ENCODE results near the gene AGL.
"Not testable (repeated sequence)": the region's sequence is repeated elsewhere in the genome, so short reads cannot be mapped to it uniquely, and the experiment has no call there.

Gene AGL

DNA sequence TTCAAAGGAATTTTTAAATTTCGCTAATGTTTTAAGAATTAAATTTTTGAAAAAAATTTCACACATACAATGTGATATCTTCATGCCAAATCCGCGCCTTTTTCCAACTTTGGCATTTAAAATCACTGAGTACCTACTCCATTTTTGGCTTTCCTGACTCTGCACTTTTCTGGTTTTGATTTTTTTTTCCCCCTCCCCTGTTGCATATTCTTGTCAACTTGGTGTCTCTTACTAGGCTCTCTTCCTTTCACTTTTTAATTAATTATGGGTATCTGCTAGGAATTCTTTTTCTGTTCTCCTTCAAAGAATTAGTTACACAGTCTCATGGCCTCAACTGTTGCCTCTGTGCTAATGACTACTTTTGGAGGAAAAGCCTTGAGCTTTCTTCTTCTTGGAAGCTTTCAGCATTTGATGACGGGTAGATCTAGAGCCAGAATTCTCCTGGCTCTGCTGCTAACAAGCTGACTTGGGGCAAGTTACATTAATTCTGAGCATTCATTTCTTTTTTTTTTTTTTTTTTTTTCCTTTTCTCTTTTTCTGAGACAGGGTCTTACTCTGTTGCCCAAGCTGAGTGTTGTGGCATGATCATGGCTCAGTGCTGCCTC is 1.8 kb downstream of the AGL start:
- no peak overlapping the region for H3K4me3 ChIP-seq (replicated peaks; ENCODE audit: low read depth, low read length)
- TF ChIP-seq, protein P1, sequence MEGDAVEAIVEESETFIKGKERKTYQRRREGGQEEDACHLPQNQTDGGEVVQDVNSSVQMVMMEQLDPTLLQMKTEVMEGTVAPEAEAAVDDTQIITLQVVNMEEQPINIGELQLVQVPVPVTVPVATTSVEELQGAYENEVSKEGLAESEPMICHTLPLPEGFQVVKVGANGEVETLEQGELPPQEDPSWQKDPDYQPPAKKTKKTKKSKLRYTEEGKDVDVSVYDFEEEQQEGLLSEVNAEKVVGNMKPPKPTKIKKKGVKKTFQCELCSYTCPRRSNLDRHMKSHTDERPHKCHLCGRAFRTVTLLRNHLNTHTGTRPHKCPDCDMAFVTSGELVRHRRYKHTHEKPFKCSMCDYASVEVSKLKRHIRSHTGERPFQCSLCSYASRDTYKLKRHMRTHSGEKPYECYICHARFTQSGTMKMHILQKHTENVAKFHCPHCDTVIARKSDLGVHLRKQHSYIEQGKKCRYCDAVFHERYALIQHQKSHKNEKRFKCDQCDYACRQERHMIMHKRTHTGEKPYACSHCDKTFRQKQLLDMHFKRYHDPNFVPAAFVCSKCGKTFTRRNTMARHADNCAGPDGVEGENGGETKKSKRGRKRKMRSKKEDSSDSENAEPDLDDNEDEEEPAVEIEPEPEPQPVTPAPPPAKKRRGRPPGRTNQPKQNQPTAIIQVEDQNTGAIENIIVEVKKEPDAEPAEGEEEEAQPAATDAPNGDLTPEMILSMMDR (IDR thresholded peaks at IDR 0.05; ENCODE audit: low read length, missing control alignments): no peak
- DNase-seq (ENCODE audit: low read depth): no peak

DNA sequence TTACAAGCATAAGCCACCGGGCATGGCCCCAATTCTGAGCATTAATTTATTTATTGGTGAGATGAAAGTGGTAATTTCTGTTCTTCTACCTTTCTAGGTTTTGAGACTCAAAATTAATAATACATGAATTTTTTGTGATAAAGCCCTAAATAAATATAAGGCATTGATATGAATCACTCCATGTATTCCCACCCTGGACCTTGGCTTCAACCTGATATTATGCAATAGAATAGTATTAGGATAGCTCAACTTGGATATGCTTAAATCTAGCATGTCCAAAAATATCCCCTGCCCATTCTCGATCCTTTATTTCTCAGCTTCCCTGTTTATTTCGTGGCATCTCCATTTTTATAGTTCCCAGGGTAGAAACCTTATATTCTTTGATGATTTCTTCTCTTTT is 2.5 kb downstream of the AGL start:
- TF ChIP-seq, protein P1 (IDR thresholded peaks at IDR 0.05; ENCODE audit: low read length, missing control alignments): no peak
- peak; percentile 22 for DNase-seq (ENCODE audit: low read depth)
- H3K4me3 ChIP-seq (replicated peaks; ENCODE audit: low read depth, low read length): no peak overlapping the region

DNA sequence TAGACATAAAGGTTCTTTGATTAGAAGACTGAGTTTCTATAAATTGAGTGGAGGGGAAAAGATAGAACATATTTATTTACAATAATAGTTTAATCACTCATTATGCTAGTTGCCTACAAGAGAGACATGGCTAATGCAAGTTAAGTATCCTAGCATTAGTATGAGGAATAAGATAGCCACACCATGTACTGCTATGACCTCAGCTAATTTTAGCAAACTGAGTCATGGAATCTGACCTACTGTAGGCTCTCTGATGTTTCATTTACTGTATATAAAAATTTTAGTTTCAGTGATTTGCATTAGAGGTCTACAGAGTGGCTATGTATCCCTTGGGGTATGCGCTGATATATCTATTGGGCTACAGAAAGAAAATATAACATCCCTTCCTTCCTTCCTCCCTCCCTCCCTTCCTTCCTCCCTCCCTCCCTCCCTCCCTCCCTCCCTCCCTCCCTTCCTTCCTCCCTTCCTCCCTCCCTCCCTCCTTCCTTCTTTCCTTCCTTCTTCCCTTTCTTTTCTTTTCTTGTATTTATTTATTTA is 5.8 kb downstream of the AGL start:
- no peak for DNase-seq (ENCODE audit: low read depth)
- TF ChIP-seq, protein P1 (IDR thresholded peaks at IDR 0.05; ENCODE audit: low read length, missing control alignments): no peak
- no peak overlapping the region for H3K4me3 ChIP-seq (replicated peaks; ENCODE audit: low read depth, low read length)

DNA sequence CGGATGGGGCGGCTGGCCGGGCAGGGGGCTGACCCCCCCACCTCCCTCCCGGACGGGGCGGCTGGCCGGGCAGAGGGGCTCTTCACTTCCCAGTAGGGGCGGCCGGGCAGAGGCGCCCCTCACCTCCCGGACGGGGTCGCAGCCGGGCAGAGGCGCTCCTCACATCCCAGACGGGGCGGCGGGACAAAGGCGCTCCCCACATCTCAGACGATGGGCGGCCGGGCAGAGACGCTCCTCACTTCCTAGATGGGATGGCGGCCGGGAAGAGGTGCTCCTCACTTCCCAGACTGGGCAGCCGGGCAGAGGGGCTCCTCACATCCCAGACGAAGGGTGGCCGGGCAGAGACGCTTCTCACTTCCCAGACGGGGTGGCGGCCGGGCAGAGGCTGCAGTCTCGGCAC is 6.9 kb downstream of the AGL start:
- not testable (repeated sequence) for H3K4me3 ChIP-seq (replicated peaks; ENCODE audit: low read depth, low read length); DNase-seq (ENCODE audit: low read depth)

DNA sequence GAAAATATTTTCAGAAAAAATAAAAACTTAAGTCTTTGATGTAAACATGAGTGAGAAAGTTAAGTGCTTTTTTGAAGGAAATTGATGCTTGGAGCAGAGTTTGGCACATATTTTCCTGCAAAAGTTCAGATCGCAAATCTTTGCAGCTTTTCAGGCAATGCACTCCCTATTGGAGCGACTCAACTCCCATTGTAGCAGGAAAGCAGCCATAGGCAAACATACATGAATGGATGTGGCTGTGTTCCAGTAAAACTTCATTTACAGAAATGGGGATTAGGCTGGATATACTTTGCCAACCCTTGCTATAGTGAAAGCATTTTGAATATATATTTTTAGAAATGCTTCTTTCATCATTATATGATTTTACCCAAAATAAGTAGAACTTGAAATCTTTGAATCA is 8.1 kb downstream of the AGL start:
- TF ChIP-seq, protein P1 (IDR thresholded peaks at IDR 0.05; ENCODE audit: low read length, missing control alignments): no peak
- H3K4me3 ChIP-seq (replicated peaks; ENCODE audit: low read depth, low read length): no peak overlapping the region
- DNase-seq (ENCODE audit: low read depth): no peak

DNA sequence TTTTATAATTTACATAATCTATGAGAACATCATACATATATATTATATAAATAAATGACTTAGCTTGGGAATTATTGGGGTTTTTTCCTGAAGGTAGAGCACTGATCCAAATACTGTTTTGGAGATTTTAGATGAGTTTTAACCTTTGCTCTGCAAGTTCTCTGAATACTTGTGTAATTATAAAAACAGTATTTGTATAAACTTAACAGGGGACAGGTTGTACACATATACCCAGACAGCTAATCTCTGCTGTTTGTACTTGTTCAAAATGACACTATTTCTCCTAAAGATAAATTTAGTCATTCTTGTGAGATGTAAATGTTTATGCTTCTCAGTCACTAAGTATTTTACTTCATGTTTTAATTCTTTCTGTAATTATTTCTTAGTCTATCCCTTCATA is 8.7 kb downstream of the AGL start:
- TF ChIP-seq, protein P1 (IDR thresholded peaks at IDR 0.05; ENCODE audit: low read length, missing control alignments): no peak
- H3K4me3 ChIP-seq (replicated peaks; ENCODE audit: low read depth, low read length): no peak overlapping the region
- DNase-seq (ENCODE audit: low read depth): no peak

DNA sequence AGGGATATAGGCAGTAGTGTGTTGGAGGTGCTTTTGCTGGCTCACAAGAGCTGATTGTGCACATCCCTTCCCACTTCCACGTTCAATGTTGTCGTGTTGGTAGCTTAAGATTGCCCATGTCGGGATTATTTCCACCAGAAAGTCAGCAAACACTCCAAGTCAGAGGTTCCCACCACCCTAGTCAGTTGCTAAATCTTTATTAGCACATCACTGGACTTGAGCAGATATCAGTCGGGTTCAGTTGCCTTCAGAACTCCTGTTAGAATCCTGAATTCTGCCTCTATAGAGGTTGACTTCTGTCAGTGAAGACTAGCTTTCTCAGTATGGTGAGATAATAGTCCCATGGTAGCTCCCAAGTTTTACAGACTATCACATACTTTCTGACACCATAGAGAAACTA is 10.5 kb downstream of the AGL start:
- no peak for DNase-seq (ENCODE audit: low read depth)
- TF ChIP-seq, protein P1 (IDR thresholded peaks at IDR 0.05; ENCODE audit: low read length, missing control alignments): no peak
- H3K4me3 ChIP-seq (replicated peaks; ENCODE audit: low read depth, low read length): no peak overlapping the region

Data from fibroblast of pulmonary artery (primary cell).